Esophagus muscularis mucosa (tissue), 3 donors: Measurements from ENCODE around the gene CRYM.

Experiments
- CTCF ChIP-seq, 3 experiments: fragments of 200-600 bp in 2 of 3; fragments of 450-650 bp in 1 of 3; sonication (generic) in 2 of 3; IDR thresholded peaks; one replicate each; pipeline ENCODE4 v1.5.1; 2017 to 2019; ENCODE audit warnings: antibody characterized with exemption in 3 of 3, mild to moderate bottlenecking in 2 of 3, moderate library complexity in 1 of 3
- POLR2AphosphoS5 ChIP-seq, 2 donors: sonication (generic); formaldehyde crosslinking; IDR thresholded peaks; one replicate each; pipeline ENCODE4 v1.6.1; 2017; ENCODE audit warnings: antibody characterized with exemption in 2 of 2

GRCh38 chr16:21222495-21223337, 55.4 kb downstream of the CRYM start:
- no peak for TF ChIP-seq CTCF (IDR thresholded peaks at IDR 0.05)
- TF ChIP-seq POLR2AphosphoS5 (IDR thresholded peaks at IDR 0.05) = no peak
